Measurements from ENCODE around the gene CYP2W1. TPM values are rescaled to one million over a fixed set of nuclear protein-coding genes. Genes with fewer than 3 reads are reported as not detected.

The CYP2W1 gene, protein sequence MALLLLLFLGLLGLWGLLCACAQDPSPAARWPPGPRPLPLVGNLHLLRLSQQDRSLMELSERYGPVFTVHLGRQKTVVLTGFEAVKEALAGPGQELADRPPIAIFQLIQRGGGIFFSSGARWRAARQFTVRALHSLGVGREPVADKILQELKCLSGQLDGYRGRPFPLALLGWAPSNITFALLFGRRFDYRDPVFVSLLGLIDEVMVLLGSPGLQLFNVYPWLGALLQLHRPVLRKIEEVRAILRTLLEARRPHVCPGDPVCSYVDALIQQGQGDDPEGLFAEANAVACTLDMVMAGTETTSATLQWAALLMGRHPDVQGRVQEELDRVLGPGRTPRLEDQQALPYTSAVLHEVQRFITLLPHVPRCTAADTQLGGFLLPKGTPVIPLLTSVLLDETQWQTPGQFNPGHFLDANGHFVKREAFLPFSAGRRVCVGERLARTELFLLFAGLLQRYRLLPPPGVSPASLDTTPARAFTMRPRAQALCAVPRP
- not detected in 2 replicates for polyA plus RNA-seq

DNA sequence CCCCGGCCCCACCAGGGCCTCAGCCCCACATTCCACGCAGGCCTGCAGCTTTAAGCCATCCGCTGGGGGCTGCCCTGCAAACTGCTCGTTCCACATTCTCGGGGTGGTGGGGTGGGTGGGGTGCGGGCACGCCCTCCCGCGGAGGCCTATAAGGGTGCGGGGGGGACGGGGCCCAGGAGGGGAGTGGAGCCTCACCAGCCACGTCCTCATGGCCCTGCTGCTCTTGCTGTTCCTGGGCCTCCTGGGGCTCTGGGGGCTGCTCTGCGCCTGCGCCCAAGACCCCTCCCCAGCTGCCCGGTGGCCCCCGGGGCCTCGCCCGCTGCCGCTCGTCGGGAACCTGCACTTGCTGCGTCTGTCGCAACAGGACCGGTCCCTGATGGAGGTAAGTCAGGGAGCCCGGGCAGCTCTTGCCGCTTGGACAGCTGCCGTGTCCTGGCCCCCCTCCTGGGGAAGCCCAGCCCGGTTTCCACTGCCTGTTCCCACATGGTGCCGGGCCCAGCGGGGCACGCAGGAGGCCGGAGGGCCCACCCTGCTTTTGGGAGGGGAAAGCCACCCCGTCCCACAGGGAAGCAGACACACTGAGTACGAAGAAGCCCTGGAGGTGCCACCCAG, at the start of gene CYP2W1:
Gene CYP2W1 (plus strand): TSS at position 178 of the 612 bp plus-strand sequence. CDS start 31 bp downstream, at position 209.

DNA sequence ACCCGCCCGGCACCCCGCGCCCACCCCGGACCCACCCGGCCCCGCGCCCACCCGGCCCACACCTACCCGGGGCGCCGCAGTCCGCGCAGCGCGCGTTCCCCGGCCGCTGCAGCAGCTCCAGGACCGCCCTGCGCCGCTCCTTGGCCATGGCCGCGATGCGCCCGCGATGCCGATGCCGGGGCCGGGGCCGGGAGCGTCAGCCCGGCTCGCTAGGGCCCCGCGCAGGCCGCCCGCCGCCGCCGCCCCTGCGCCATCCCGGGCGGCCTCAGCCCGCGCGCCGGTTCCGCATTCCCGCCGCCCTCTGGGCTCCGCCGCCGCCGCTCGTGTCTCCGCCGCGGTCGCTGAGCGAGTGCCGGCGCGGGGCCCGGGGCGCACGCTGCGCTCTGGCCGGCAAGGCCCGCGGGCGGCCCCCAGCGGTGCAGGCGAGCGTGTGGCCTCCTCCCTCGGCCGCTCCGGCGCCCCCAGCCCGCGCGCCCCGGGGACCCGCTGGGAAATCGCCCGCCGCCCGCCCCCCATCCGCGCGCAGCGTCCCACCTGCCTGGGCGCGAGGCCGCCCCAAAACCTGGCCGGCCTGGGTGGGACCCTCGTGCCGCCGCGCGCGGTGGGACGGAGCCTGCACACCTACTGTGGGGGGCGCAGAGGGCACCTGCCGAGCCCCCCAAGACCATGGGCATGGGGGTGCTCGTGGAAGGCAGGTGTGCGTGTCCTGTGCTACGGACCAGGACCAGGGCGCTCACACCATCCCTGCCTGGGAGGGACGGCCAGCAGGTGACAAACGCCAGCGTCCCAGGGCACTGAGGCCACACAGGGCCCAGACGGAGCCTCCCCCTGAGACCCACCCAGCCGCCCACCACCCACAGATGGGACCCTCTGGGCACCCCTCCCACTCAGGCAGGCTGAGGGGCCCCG, 28.4 kb upstream of the CYP2W1 start, which contains the start of gene ADAP1:
Gene ADAP1 (minus strand): TSS at position 351 of the 909 bp plus-strand sequence. CDS start 203 bp downstream, at position 148.

DNA sequence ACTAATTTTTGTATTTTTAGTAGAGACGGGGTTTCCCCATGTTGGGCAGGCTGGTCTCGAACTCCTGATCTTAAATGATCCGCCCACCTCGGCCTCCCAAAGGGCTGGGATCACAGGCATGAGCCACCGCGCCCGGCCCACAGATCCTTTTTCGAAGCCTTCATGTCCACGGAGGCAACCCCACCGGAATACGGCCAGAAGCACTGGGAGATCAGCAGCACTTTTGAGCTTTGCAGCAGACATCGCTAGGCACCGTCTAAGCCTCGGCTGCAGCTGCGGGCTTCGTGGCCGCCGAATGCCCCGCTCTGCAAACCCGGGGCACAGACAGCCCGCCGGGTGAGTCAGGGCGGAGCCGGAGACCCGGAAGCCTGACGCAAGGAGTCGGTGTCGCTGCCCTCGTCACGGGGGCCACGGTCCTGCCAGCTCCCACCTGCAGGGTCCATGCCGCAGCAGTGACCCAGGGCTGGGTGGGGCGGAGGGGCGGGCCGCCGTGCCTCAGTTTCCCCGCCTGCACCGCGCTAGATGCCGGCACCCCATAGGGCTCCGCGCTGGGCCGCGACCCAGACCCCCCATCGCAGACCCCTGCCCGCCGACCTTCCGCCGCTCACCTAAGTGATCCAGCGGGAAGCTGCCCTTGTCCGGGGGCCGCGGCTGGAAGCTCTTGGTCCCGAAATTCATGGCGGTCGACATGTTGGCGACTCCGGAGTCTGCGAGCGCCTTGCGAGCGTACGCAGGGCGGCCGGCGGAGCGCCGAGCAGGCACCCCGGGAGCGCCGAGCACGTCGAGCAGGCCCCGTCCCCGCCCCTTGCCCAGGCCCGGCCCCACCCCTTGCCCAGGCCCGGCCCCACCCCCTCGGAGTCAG, 7.9 kb upstream of the CYP2W1 start, which contains the start of gene COX19:
Gene COX19 (minus strand): TSS at position 730 of the 862 bp plus-strand sequence. CDS start 40 bp downstream, at position 690.

Other genes starting within 250 kb of the CYP2W1 start
- 56.9 and 72.0 TPM in 2 replicates for gene SUN1, start 150.7 kb upstream of the CYP2W1 start, polyA plus RNA-seq
- gene GET4, start 106.6 kb upstream of the CYP2W1 start, polyA plus RNA-seq: 8.6 and 9.8 TPM in 2 replicates
- gene ADAP1, start 28.5 kb upstream of the CYP2W1 start, polyA plus RNA-seq: 0.48 and 0.52 TPM in 2 replicates
- 8.0 and 10.5 TPM in 2 replicates for gene COX19, start 7.6 kb upstream of the CYP2W1 start, polyA plus RNA-seq
- not detected in 2 replicates for gene GPR146, start 61.4 kb downstream of the CYP2W1 start, polyA plus RNA-seq
- not detected in 2 replicates for gene GPER1, start 104.9 kb downstream of the CYP2W1 start, polyA plus RNA-seq
- 88.7 and 104 TPM in 2 replicates for gene ZFAND2A, start 177.0 kb downstream of the CYP2W1 start, polyA plus RNA-seq
- gene UNCX, start 249.7 kb downstream of the CYP2W1 start, polyA plus RNA-seq: 0.12 TPM in 1 of 2 replicates, not detected in the other